ENCODE data around the gene SLC44A1.

Gene SLC44A1

DNA sequence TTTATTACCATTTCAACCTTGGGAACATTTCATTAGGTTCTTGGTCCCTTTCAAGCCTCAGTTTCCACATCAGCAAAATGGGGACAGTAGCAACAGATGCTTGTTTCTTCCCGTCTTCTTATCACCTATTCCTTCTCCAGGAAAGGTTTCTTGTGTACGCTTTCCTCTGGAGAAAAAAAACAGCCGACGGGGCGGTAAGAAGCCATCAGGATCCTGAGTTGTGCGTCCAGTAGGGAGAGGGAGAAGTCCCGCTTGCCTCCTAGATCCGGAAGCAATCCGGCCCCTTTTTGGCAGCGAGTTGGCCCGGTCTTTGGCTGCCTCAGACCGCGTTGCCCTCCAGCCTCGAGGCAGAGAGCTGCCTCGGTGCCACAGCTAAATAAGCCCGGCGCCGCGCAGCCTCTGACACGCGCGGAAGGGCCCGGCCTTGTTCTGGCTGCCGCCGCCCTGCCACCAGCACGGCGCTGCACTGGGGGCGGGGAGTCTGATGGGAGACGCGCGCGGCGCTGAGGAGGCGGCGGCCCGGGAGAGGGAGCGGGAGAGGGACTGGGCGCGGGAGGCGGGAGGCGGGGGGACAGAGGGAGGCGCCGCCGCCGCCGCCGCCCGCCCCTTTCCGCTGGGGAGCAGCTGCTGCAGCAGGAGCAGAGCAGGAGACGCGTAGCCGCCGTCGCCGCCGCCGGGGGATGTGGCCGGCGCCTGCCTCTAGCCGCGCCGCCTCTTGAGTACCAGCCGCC, at the start of gene SLC44A1:
Gene SLC44A1, plus strand, starts transcription at position 649 of the 731 bp plus-strand sequence. CDS start 218 bp downstream, outside the sequence.
- peak; percentile 86 to 88 for DNase-seq (ENCODE audit: low read depth in 2 of 2)

DNA sequence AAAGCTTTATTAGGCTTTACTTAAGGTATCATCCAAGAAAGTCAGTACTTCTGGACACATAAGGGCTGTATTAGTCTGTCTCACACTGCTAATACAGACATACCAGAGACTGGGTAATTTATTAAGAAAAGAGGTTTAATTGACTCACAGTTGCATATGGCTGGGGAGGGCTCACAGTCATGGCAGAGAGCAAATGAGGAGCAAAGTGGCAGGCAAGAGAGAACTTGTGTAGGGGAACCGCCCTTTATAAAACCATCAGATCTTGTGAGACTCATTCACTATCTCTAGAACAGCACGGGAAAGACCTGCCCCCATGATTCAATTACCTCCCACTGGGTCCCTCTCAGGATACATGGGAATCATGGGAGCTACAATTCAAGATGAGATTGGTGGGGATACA, 49.2 kb upstream of the SLC44A1 start:
- DNase-seq (ENCODE audit: low read depth in 2 of 2): no peak

DNA sequence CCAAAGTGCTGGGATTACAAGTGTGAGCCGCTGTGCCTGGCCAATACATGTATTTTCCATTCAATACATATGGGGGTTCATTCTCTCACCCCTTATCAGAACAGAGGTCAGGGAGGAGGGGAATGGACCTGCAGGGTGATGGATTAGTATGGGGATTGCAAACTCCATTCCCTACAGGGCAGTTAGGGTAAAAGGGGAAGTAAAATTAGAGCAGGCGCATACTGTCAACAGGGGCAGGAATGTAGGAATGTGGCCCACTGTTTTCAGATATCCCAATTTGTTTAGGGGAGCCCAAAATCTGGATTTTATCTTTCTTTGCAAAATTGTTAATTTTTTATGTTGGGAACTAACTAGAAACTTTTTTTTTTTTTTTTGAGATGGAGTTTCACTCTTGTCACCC, 46.4 kb upstream of the SLC44A1 start:
- DNase-seq (ENCODE audit: low read depth in 2 of 2): no peak

DNA sequence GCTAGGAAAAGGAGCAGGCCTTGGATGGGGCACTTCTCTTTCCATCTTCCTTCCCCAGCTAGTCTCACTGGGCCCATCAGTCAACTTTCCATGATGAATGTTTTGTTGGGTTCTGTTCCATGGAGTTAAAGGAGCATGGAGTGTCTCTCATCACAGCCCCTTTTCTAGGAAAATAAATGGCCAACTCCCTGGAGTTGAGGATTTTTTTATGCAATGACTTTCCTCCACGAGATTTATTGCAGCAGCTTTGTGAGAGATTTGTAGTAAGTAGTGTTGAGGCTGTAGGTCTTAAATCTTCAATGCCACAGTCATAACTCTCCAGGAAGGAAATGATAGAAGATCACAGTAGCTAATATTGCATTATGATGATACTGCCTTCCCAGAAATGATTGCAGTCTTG, 45.6 kb upstream of the SLC44A1 start:
- no peak for DNase-seq (ENCODE audit: low read depth in 2 of 2)

DNA sequence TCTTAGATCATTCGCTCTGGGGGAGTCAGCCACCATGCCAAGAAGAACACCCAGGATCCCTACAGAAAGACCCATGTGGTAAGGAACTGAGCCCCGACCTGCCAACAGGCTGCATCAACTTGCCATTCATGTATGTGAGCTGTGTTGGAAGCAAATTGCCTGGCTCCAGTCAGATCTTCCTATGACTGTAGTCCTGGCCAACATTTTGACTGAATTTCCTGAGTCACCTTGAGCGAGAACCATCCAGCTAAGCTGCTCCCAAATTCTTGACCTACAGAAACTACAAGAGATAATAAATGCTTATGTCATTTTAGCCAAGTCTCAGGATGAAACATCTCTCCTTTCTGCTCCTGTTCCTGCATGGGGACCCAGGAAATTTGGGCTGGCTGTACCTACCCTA, 40.0 kb upstream of the SLC44A1 start:
- DNase-seq (ENCODE audit: low read depth in 2 of 2): no peak

DNA sequence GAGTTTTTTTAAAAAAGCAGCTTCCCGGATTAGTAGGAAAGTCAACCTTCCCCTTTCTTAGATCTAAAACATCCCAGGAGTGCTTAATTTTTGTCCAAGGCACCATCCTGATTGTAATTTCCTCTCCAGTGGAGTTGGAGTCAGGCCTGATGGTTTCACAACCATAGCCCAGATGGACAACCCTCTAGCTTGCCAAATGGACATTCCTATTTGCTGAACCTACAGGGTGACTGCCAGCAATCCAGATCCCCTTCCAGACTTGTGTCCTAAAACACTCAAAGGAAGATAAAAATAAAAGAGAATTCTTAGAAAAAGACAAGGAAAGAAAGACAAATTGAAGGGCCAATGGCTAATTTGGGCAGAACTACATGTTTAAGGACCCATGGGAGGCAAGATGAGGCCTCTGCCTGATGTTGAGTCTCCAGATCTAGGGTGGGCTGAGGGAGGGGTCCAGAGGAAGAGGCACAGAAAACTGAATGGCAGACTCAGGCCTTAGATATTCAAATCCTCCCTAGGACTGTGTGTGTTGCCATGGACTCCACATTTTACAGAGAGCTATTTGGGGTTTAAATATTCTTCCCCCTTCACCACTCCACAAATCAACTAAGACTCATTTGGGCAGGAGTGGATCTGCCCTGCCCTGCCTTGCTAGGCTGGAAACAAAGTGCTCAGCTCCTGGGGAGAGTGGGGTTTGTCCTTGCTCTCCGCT, 38.5 kb upstream of the SLC44A1 start:
- DNase-seq (ENCODE audit: low read depth in 2 of 2): no peak

DNA sequence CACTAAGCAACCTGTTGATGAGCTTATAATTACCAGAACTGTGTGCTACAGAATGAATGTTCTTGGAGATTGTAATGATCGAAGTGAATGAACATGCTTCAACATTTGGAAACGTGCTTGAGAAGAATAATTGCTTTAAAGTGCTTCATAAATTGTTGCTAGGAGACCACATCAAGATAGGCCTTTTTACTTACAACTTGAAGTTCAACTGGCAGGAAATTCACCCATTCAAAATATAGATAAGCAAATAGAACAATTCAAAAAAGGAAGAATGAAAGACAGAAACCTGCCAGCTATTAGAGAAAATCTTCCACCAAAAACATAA, 38.0 kb upstream of the SLC44A1 start:
- no peak for DNase-seq (ENCODE audit: low read depth in 2 of 2)

DNA sequence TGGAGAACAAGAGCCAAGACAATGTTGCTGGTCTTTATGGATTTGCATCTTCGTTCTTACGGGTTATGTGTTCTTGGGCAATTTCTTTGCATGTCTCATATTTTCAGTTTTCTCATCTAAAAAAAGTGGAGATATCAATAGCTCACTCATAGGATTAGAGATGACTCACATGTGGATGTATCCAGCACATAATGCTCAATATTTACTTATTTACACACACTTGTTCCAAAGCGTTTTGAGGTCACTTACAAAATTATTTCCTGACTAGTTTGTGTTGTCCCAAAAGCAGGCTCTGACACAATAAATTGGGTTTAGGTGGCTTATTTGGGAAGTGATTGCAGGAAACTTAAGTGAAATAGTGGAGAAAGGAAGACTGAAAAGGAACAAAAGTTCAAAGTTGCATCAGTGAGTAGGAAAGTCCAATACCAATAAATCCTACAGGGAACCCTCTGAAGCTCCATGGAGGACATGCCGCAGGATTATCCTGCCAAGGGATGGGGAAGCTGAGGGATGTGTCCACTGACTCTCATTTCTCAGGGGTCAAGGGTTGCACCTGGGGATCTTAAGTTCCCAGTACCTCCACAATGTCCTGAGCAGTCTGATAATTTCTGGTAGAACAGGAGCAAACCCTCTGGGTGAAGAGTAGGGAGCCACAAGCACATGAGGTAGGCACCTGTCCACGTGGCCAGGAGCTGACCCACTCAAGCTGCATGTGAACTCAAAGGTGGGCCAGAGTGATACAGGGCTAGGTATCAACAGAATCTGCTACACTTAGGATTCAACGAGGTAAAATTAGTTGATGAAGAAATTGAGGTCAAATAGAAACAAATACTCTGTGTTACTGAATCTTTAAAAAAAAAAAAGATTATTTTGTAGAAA, 37.4 kb upstream of the SLC44A1 start:
- DNase-seq (ENCODE audit: low read depth in 2 of 2): no peak

DNA sequence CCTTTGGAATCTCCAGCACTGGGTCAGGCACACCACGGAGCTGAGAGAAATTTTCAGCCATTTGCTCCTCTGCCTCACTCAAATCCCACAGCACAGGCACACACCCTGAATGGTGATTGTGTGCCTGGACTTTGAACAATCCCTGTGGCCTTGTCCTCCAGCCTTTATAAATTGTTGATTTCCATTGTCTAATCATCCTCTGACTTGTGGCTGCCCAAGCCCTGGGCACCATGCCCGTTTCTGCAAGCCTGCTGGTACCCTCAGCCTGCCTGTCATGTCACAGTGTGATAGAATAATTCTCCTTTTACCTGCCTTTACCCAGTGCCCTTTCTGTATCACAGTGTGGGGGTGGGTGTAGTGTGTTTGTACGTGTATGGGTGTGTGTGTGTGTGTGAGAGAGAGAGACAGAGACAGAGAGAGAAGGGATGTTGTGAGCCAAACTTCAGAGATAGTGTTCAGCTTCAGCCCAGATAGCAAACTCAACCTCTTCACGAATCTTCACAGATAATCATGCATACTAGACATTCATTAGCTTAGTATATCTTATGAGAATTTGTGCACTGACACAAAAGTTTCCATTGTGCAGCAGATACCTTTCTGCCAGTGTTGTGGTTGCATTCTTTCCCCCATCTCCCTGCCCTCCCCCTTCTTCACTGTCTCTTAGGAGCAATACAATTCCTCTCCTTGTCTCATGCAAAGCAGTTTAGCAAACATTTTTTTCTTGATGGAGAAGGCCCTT, 27.8 kb upstream of the SLC44A1 start:
- no peak for DNase-seq (ENCODE audit: low read depth in 2 of 2)

DNA sequence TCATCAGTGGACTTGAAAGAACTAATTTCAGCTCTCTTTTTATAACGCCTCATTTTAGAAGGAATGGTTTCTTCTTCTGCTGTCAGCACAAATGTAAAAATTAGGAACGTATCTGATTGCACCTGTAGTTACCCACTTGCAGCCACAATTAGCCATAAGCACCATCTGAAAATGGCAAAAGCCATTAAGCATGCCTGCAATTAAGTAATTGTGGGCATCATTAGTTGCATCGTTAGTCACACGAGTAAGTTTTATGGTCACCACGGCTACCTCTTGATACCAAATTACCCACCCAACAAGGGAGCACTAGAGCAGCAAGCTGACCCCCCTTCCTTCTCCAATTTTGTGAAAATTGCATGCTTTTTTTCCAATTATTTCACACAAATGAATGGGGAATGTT, 25.8 kb upstream of the SLC44A1 start:
- no peak for DNase-seq (ENCODE audit: low read depth in 2 of 2)

DNA sequence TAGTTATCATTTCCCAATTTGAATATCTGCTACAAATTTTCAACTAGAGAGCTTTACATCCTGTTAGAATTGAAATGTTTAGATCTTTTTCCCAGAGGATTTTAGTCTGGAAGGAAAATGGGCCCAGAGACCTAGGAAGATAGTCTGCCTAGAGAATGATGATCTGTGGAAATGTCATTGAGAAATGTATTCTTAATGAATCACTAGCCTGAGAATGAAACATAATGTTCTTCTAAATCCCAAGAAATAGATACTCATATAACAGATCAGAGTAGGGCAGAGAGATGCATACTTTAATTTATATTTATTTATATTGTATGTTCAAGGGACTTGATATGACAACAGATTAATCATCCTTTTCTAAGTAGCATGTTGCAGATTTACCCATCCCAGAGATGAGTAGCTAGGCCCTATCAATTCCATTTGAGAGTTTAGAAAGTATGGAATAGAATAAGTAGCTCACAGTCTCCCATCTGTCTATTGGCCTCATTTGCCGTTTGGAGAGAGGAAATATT, 25.1 kb upstream of the SLC44A1 start:
- no peak for DNase-seq (ENCODE audit: low read depth in 2 of 2)

DNA sequence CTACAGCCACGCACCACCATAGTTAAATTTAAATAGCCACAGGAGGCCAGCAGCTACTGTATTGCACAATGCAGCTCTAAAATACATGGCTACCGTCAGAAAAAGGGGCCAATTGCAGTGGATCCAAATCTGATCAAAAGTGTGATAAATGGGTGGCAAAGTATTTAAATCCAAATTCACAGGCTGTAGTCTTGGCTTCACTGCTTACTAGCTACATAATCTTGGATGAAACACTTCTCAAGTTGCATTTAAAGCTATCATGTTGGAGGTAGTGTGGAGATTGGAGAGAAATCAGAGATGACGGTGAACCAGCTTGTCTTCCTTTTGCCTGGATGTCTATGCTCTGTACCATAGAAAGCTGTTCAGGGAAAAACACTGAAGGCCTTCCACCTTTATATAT, 24.0 kb upstream of the SLC44A1 start:
- no peak for DNase-seq (ENCODE audit: low read depth in 2 of 2)

DNA sequence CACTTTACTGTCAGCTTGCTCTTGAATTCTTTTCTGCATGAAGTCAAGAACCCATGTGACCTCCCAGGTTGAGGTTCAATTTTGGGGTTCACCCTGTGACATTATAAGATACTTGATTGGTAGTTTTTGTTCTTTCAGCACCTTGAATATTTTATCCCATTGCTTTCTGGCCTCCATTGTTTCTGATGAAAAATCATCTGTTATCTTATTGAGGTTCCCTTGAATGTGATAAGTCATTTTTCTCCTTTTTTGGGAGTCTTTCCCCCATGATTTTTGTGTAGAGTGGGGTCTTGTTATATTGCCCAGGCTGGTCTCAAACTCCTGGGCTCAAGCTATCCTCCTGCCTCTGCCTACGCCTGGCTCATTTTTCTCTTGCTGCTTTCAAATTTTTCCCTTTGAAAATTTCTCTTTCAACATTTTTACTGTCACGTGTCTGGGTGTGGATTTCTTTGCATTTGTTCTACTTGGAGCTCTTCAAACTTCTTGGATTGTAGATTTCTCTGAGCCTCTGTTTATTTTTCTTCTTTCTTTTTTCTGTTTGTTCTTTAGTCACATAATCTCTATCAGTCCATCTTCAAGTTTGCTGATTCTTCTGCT, 20.8 kb upstream of the SLC44A1 start:
- DNase-seq (ENCODE audit: low read depth in 2 of 2): no peak

DNA sequence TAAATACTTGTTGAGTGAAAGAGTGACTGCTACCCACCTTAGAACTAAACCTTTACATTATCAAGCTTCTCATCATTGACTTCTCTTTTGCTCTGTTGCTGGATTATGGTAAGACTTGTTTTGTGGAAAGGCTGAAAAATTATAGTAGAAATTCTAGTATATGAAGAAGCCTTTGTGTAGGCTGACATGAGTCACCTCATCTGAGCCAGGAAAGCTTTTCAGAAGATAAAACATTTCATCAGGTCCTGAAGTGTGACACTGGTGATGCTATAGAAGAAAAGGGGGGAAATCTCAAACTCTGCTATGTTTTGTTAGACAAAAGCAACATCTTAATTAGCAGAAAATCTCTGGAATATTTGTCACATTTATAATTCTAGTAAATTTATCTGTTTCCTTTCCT, 18.4 kb upstream of the SLC44A1 start:
- no peak for DNase-seq (ENCODE audit: low read depth in 2 of 2)

DNA sequence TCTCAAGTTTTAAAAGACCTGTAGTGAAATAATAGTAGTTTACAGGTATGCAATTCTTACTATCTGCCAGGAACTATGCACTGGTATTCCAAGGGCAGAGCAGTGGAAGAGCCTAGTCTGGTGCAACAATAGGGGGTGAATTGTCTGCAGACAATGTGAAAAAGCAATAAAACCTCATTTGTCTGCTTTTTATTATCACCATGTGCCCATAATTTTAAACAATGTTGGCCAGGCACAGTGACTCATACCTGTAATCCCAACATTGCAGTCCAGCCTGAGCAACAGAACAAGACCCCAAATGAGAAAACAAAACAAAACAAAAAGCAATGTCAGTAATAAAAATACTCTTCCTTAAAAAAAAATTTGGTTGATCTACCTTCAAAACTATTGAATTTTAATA, 12.2 kb upstream of the SLC44A1 start:
- no peak for DNase-seq (ENCODE audit: low read depth in 2 of 2)

DNA sequence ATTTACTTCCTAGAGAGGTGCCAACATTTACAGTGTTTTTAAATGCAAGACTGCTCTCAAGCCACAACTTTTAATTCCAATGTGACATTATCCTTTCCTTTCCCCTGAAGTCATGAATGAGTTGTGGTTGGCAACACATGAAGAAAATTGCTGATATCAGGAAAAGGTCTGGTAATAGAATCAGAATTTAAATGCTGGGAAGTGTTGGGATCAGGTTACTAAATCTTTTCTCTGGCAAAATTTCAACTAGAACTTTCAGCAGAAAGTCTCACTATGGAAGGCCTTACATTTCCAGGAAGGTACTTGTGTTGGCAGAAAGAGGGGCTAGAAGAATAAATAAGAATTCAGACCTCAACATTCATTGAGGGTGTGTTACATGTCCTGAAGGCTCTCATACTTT, 10.6 kb upstream of the SLC44A1 start:
- no peak for DNase-seq (ENCODE audit: low read depth in 2 of 2)

DNA sequence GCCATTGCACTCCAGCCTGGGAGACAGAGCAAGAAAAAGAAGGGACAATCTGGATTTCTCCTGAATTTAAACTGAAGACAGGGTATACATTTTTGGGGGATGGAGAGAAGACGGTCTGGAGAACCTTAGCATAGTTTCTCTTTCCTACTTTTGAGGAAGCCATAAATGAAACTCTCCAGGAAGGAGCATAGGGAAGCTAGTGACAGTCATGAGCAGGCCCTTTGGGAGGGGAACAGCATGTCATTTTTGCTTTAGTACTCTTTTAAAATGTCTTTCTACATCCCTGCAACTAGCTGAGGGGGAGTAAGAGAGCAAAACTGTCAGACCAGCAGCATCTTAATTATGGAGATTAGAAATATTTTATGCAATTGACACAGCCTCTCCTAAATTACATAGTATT, 8.2 kb upstream of the SLC44A1 start:
- DNase-seq (ENCODE audit: low read depth in 2 of 2): no peak

DNA sequence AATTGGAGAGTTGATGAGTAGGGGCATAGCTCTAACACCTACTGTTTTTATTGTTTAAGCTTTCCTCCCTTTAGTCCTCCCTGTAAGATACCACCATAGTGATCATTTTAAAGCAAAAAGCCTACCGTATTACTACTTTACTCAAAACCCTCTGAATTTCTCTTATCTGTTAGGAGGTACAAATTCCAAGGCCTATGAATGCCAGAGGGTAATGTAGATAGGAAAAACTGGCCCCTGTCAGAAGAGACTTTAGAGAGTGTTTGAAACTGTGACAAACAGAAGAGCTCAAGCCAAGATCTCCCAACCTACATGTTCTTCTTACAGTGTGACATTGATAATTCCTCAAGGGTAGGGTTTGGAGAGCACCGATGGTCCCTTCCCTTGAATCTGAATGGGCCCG, 7.2 kb upstream of the SLC44A1 start:
- DNase-seq (ENCODE audit: low read depth in 2 of 2): no peak

DNA sequence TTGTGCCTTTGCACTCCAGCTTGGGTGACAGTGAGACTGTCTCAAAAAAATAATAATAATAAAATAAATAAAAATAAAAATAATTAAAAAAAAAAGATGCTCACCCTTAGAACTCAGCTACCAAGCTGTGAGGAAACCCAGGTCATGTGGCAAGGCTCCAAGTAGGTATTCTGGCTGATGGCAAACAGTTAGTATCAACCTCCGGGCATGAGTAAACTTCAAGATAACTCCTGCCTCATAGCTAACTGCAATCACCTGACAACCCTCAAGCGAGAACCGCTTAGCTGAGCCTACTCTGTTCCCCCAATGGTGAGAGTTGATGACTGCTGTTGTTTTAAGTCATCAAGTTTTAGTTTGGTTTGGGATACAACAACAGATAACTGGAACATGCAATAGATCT, 6.1 kb upstream of the SLC44A1 start:
- DNase-seq (ENCODE audit: low read depth in 2 of 2): no peak

DNA sequence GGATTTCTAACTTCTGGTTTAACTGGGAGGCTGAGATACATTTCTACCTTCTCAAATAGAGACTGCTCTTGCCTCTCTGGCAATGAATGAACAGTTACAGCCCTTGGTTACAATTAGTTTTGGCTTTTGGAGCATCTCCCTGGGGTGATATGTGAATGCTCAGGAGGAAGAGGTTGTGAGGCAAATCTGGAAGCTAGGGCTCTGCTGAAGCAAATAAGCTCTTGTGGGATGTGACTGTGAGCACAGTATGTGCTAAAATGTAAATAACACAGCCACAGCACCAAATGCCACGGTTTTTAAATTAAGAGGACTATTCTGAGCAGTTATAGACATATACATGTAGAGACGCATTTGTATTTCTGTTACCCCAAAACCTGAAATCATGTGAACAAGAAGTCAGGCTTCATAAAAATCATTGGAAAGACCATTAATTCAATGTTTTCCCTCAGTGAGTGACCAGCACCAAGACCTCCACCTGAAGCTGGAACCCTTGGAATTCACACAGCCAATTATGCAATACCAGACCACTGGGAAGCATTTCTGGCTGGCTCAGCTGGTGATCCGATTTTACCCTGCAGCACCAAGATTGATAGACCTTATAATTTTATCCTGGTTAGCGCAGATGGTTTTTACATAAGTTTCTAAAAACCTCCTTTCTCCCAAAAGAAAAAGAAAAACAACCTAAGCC, 3.0 kb upstream of the SLC44A1 start:
- no peak for DNase-seq (ENCODE audit: low read depth in 2 of 2)

DNA sequence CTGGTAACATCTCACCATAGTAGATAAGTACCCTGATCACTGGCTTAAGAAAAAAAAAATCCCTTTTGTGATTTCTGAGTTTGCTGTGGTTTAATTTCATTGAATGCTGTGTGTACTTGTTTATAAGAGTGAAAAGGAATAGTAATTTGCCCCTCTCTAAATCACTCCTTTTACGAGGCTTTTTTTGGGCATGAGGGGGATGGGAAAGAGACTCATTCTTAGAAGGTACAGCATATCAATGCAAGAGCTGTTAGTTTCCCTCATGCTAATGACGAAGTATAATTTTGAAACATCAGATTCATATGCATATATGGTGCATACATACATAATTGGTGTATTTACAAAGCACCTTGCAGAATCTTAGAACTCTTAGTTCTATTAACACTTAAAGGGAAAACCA, 2.4 kb upstream of the SLC44A1 start:
- DNase-seq (ENCODE audit: low read depth in 2 of 2): no peak

Measured in stimulated activated CD8-positive, alpha-beta memory T cell treated with anti-CD3 and anti-CD28 coated beads, Interleukin-15, amount 100 ng/mL, for 48 hours (primary cell).